Heart right ventricle (tissue), 16 donors: ENCODE measurements around the gene KLHL1. TPM values are rescaled to one million over a fixed set of nuclear protein-coding genes. Genes with fewer than 3 reads are reported as not detected.

Source experiments
- ATAC-seq, 8 donors: fragments of 200-7000 bp; cut with Tn5 transposase; one replicate each; pipeline ENCODE4 v1.9.1; 2020; ENCODE audit warnings: mild to moderate bottlenecking in 8 of 8, moderate library complexity in 8 of 8, moderate number of reproducible peaks in 1 of 8
- DNase-seq, 2 donors: peaks; one replicate each; pipeline ENCODE4 v3.0.0-alpha.2; 2020
- H3K27ac ChIP-seq, 10 donors: fragments of 200-600 bp; sonication (generic) in 2 of 10; one replicate each; pipeline versions ENCODE4 v1.5.0 to v1.8.0; 2020 to 2022; ENCODE audit warnings: mild to moderate bottlenecking in 3 of 10
- H3K27me3 ChIP-seq, 7 donors: fragments of 200-600 bp; one replicate each; pipeline ENCODE4 v1.8.0; 2021 to 2022; ENCODE audit warnings: mild to moderate bottlenecking in 2 of 7
- H3K36me3 ChIP-seq, 9 donors: fragments of 200-600 bp; sonication (generic) in 1 of 9; one replicate each; pipeline versions ENCODE4 v1.5.0 to v1.8.0; 2020 to 2022; ENCODE audit warnings: mild to moderate bottlenecking in 2 of 9
- H3K4me1 ChIP-seq, 9 donors: fragments of 200-600 bp; sonication (generic) in 1 of 9; one replicate each; pipeline versions ENCODE4 v1.5.0 to v1.8.0; 2020 to 2022; ENCODE audit warnings: mild to moderate bottlenecking in 4 of 9
- H3K4me3 ChIP-seq, 10 donors: fragments of 200-600 bp; sonication (generic) in 2 of 10; one replicate each; pipeline versions ENCODE4 v1.5.0 to v1.8.0; 2020 to 2022; ENCODE audit warnings: mild to moderate bottlenecking in 7 of 10, moderate library complexity in 2 of 10
- H3K9me3 ChIP-seq, 11 donors: fragments of 200-600 bp in 10 of 11; sonication (generic) in 2 of 11; one replicate each; pipeline versions ENCODE4 v1.5.0 to v1.8.0; 2013 to 2022; ENCODE audit warnings: mild to moderate bottlenecking in 2 of 11, control low read depth in 1 of 11, moderate library complexity in 1 of 11
- CTCF ChIP-seq, 9 donors: fragments of 200-600 bp; sonication (generic) in 2 of 9; IDR thresholded peaks; one replicate each; pipeline versions ENCODE4 v1.5.0 to v1.8.0; 2021 to 2022; ENCODE audit warnings: antibody characterized with exemption in 9 of 9, mild to moderate bottlenecking in 5 of 9, moderate library complexity in 1 of 9
- WGBS, 2 donors: extraction: QIAGEN DNeasy Blood & Tissue Kit; methylation state at CpG; one replicate each; pipeline ENCODE4 v1.1.7; 2013; ENCODE audit warnings: inconsistent platforms in 1 of 2; 5-methylcytosine and 5-hydroxymethylcytosine counted together
- intact Hi-C, 10 donors: fragments of 100-400 bp; cut with DNase I; formaldehyde crosslinking; loops; one replicate each; pipeline versions ENCODE4 v1.11.1 to v1.14.2; 2022
- polyA plus RNA-seq, 2 donors: library from polyadenylated mRNA; stranded (reverse); fragments of 200-250 nt; gene quantifications; one replicate each; pipeline ENCODE4 v1.2.3, GENCODE V29; 2013
- total RNA-seq, 10 donors: library from RNA; stranded (reverse); fragmentation: NEBNext Ultra II Directional in 3 of 10; extraction: Animal tissue kit (Norgen Biotek cat#: 25700) in 3 of 10; gene quantifications; one replicate each; pipeline versions ENCODE4 v1.2.1 to v1.2.4, GENCODE V29; 2021 to 2023
- donor health status: Arrhythmogenic right ventricular cardiomyopathy.
- donor health status: ischemic (EF 13 %, LVEDD 7.1; RV severe dilation, severe dysfunction).
- donor health status: healthy with polysubstance abuse.
- donor health status: DM: no; HTN: yes; CAD: no.
- donor health status: DM: no; HTN: no; CAD: no.
- donor health status: ischemic (EF 25% LVEDD 6.9; RV normal size, moderate dysfunction).
- donor health status: ischemic (EF 25% LVEDD 5.7; RV mildly dilated, moderate dysfunction).
- donor health status: healthy.
- donor health status: DM: yes; HTN: yes; CAD: no.
- donor health status: Ischemic cardiomyopathy.
- donor health status: ischemic (EF 35%, LVEDD 5.7; RV mildly dilated, moderate dysfunction).
- donor health status: nonischemic (EF 11% LVEDD 7.7; RV severe dilation, severe dysfunction).
- donor health status: DM: yes; HTN: yes; CAD: no.
- donor health status: PGD.
- donor health status: ischemic (EF 29% LVEDD 5.4; RV normal size, mild dysfunction).
- donor health status: nonischemic (EF 23%, LVEDD 6.1; RV moderate dilation, normal function).

Gene KLHL1
- total and polyA plus RNA-seq, 12 donors: 0.06 TPM; not detected in 11

DNA sequence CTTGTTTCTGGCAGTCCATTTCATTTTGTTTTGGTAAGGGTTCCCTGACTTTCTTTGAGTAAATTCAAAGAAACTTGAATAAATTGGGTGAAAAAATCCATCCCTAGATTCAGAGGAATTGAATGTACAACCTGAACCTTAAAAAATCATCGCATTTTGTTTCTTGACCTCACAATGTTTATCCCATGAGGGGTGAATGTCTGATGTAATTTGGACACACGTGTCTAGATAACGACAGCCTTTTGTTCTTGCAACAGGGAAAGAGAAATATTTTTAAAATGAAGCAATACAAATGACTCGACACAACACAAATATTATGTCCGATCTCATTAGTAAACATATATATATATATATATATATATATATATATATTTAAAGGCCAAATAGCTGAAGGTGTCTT is 453.9 kb downstream of the KLHL1 start:
- intact Hi-C loops: no loop called here
- ATAC-seq (no peak), DNase-seq (no peak)
- Histone ChIP-seq H3K27ac (no peak overlapping the region), H3K9me3 (peaks cover 0 to 43% (median 2%) of the 10 kb centered on the region in 11 donors), H3K4me3 (no peak overlapping the region), H3K4me1 (no peaks in the 10 kb centered on the region), H3K36me3 (no peaks in the 10 kb centered on the region), H3K27me3 (no peaks in the 10 kb centered on the region)
- 80 to 82% methylated on average over 5 of the region's 5 CpGs for WGBS, 2 donors
- TF ChIP-seq CTCF (IDR thresholded peaks at IDR 0.05): no peak

Other genes starting within 250 kb of the KLHL1 start
- gene ATXN8OS, start 626 bp downstream of the KLHL1 start, total RNA-seq: not detected
- gene ATXN8OS, start 626 bp downstream of the KLHL1 start, polyA plus RNA-seq: not detected